GM23338 (cell line): ENCODE results near the gene COL9A3. TPM values are rescaled to one million over a fixed set of nuclear protein-coding genes. Genes with fewer than 3 reads are reported as not detected.

Experiments used
- ATAC-seq: fragments of 200-7000 bp; cut with Tn5 transposase; 3 replicates; pipeline ENCODE4 v1.9.1; 2020
- DNase-seq: peaks from one replicate; pipeline ENCODE4 v3.0.0-alpha.2; 2015; ENCODE audit warnings: low spot score
- H2AFZ ChIP-seq: fragments of 200-600 bp; sonication (generic); 2 replicates; pipeline ENCODE4 v1.8.0; 2016; ENCODE audit warnings: antibody characterized with exemption, mild to moderate bottlenecking, moderate library complexity
- H3F3A ChIP-seq: fragments of 200-600 bp; sonication (generic); replicated peaks from 2 replicates; pipeline ENCODE4 v1.8.0; 2017; ENCODE audit warnings: antibody characterized with exemption, mixed run types, low read depth
- H3K27ac ChIP-seq: fragments of 200-600 bp; sonication (generic); 2 replicates; pipeline ENCODE4 v1.6.1; 2016; ENCODE audit warnings: low read depth
- H3K27me3 ChIP-seq: fragments of 200-600 bp; sonication (generic); 2 replicates; pipeline ENCODE4 v1.8.0; 2016; ENCODE audit warnings: mild to moderate bottlenecking, mixed run types, moderate library complexity; ENCODE audit not compliant: insufficient read depth
- H3K36me3 ChIP-seq: fragments of 200-600 bp; sonication (generic); 2 replicates; pipeline ENCODE4 v1.8.0; 2016; ENCODE audit warnings: mild to moderate bottlenecking; ENCODE audit not compliant: insufficient read depth
- H3K4me1 ChIP-seq: fragments of 200-600 bp; sonication (generic); 2 replicates; pipeline ENCODE4 v1.8.0; 2016; ENCODE audit warnings: mild to moderate bottlenecking, moderate library complexity; ENCODE audit not compliant: insufficient read depth
- H3K4me2 ChIP-seq: fragments of 200-600 bp; sonication (generic); 2 replicates; pipeline ENCODE4 v1.7.1; 2017; ENCODE audit warnings: mixed run types
- H3K4me3 ChIP-seq: fragments of 200-600 bp; sonication (generic); 2 replicates; pipeline ENCODE4 v1.6.1; 2016; ENCODE audit warnings: mixed run types
- H3K79me2 ChIP-seq: fragments of 200-600 bp; sonication (generic); replicated peaks from 2 replicates; pipeline ENCODE4 v1.8.0; 2017; ENCODE audit warnings: mild to moderate bottlenecking; ENCODE audit not compliant: insufficient read depth
- H3K9me2 ChIP-seq: fragments of 200-600 bp; sonication (generic); 2 replicates; pipeline ENCODE4 v1.8.0; 2017; ENCODE audit not compliant: insufficient read depth
- H4K20me1 ChIP-seq: fragments of 200-600 bp; sonication (generic); replicated peaks from 2 replicates; pipeline ENCODE4 v1.8.0; 2017; ENCODE audit warnings: mild to moderate bottlenecking; ENCODE audit not compliant: insufficient read depth
- H3K27ac Mint-ChIP-seq: 2 replicates; pipeline ENCODE4 v1.8.0; 2020; ENCODE audit warnings: inconsistent platforms, mild to moderate bottlenecking, moderate library complexity, mixed read lengths
- H3K27me3 Mint-ChIP-seq: 3 replicates; pipeline ENCODE4 v1.8.0; 2022; ENCODE audit warnings: low read depth, mild to moderate bottlenecking, moderate library complexity, mixed read lengths, inconsistent platforms; ENCODE audit not compliant: insufficient read depth, poor library complexity
- H3K36me3 Mint-ChIP-seq: 3 replicates; pipeline ENCODE4 v1.8.0; 2021; ENCODE audit warnings: low read depth, mild to moderate bottlenecking, inconsistent platforms, moderate library complexity, mixed read lengths
- H3K4me1 Mint-ChIP-seq: 3 replicates; pipeline ENCODE4 v1.8.0; 2020; ENCODE audit warnings: mild to moderate bottlenecking, inconsistent platforms, mixed read lengths
- H3K4me3 Mint-ChIP-seq: 3 replicates; pipeline ENCODE4 v1.8.0; 2021; ENCODE audit warnings: moderate library complexity, mild to moderate bottlenecking, inconsistent platforms, mixed read lengths
- H3K9me3 Mint-ChIP-seq: 3 replicates; pipeline ENCODE4 v1.8.0; 2020; ENCODE audit warnings: moderate library complexity, mild to moderate bottlenecking, inconsistent platforms, mixed read lengths
- CREB1 ChIP-seq: fragments of 250-450 bp; sonication (Bioruptor Pico); IDR thresholded peaks from 2 replicates; pipeline ENCODE4 v1.5.0; 2020; ENCODE audit warnings: low read depth, mild to moderate bottlenecking, moderate library complexity
- CTCF ChIP-seq, 2 experiments: fragments of 200-600 bp in 1 of 2; sonication (generic) in 1 of 2; conservative IDR thresholded peaks; 2 replicates each; pipeline versions ENCODE4 v1.5.1 to v1.6.1; 2016 to 2017; ENCODE audit warnings: antibody characterized with exemption in 2 of 2, low read depth in 2 of 2, mild to moderate bottlenecking in 2 of 2, moderate library complexity in 1 of 2
- ETS1 ChIP-seq: IDR thresholded peaks from 2 replicates; pipeline ENCODE4 v1.6.1; 2016; ENCODE audit warnings: antibody characterized with exemption
- EZH2 ChIP-seq: fragments of 200-600 bp; sonication (generic); IDR thresholded peaks from one replicate; pipeline ENCODE4 v1.8.0; 2017; ENCODE audit warnings: antibody characterized with exemption, mild to moderate bottlenecking, low read depth; ENCODE audit not compliant: unreplicated experiment
- EZH2phosphoT487 ChIP-seq: fragments of 200-600 bp; sonication (generic); IDR thresholded peaks from one replicate; pipeline ENCODE4 v1.8.1; 2018; ENCODE audit warnings: antibody characterized with exemption; ENCODE audit not compliant: unreplicated experiment
- JUNB ChIP-seq: IDR thresholded peaks from one replicate; pipeline ENCODE4 v1.6.1; 2016; ENCODE audit warnings: antibody characterized with exemption; ENCODE audit not compliant: unreplicated experiment
- NANOG ChIP-seq: IDR thresholded peaks from 2 replicates; pipeline ENCODE4 v1.6.1; 2016; ENCODE audit warnings: antibody characterized with exemption, borderline replicate concordance
- POLR2AphosphoS5 ChIP-seq: IDR thresholded peaks from 2 replicates; pipeline ENCODE4 v1.6.1; 2016; ENCODE audit warnings: antibody characterized with exemption, low read depth
- REST ChIP-seq: IDR thresholded peaks from one replicate; pipeline ENCODE4 v1.6.1; 2018; ENCODE audit warnings: antibody characterized with exemption; ENCODE audit not compliant: unreplicated experiment
- STAT1 ChIP-seq: IDR thresholded peaks from one replicate; pipeline ENCODE4 v1.6.1; 2016; ENCODE audit warnings: antibody characterized with exemption; ENCODE audit not compliant: unreplicated experiment
- ZNF114 ChIP-seq: fragments of 250-450 bp; sonication (Bioruptor Pico); IDR thresholded peaks from 2 replicates; pipeline ENCODE4 v1.5.0; 2020; ENCODE audit warnings: mild to moderate bottlenecking, moderate library complexity
- ZNF331 ChIP-seq: fragments of 250-450 bp; sonication (Bioruptor Pico); IDR thresholded peaks from 2 replicates; pipeline ENCODE4 v1.5.0; 2020; ENCODE audit warnings: low read depth, mild to moderate bottlenecking, moderate library complexity
- ZNF462 ChIP-seq: fragments of 250-450 bp; sonication (Bioruptor Pico); IDR thresholded peaks from 2 replicates; pipeline ENCODE4 v1.5.0; 2020; ENCODE audit warnings: mild to moderate bottlenecking, moderate library complexity
- polyA plus RNA-seq: library from polyadenylated mRNA; unstranded; fragments of >200 nt; fragmentation: Nextera tagmentation; extraction: Ambion mirVana; gene quantifications from 2 replicates; pipeline ENCODE4 v1.2.1, GENCODE V29; 2016
- total RNA-seq: library from RNA; depleted of rRNA; stranded (reverse); fragments of >200 nt; shearing (Covaris generic); gene quantifications from 2 replicates; pipeline ENCODE4 v1.2.3, GENCODE V29; 2014

COL9A3 gene
- total and polyA plus RNA-seq, 2 experiments from 2014 or later, result 74.9 to 113 TPM

- H3K27ac ChIP-seq, result no peak overlapping the region
- Mint-ChIP-seq H3K4me3 (no peak overlapping the region), H3K4me1 (peaks cover 21% of the 10 kb centered on the region), H3K27me3 (peaks cover 15% of the 10 kb centered on the region), H3K9me3 (no peaks in the 10 kb centered on the region; the same call in 2 of the 3 replicates), H3K27ac (no peak overlapping the region), H3K36me3 (peaks cover 30% of the 10 kb centered on the region)
- no peak overlapping the region for H3K4me2 ChIP-seq
- 0 out of 2 replicates have a peak, but pooled peaks cover 7% of the 10 kb centered on the region for H3K36me3 ChIP-seq
- no peaks in the 10 kb centered on the region for H3K9me2 ChIP-seq
- no peaks in the 10 kb centered on the region for H4K20me1 ChIP-seq
- no peak overlapping the region for H3K4me3 ChIP-seq
- H3K4me1 ChIP-seq, result 0 out of 2 replicates have a peak, but pooled peaks cover 4% of the 10 kb centered on the region
- DNase-seq (no peak), ATAC-seq (no peak)
- H3K27me3 ChIP-seq, result no peaks in the 10 kb centered on the region
- 0 out of 2 replicates have a peak, but pooled peaks cover 4% of the 10 kb centered on the region for H3F3A ChIP-seq
- TF ChIP-seq CTCF (conservative IDR thresholded peaks at IDR 0.05; ENCODE audit: low read depth in 2 of 2) (no peak), ZNF114 (CRISPR knock-in tag) (no peak), CREB1 (CRISPR knock-in tag) (no peak), JUNB (no peak), POLR2AphosphoS5 (no peak), EZH2phosphoT487 (no peak), ZNF331 (CRISPR knock-in tag) (no peak), REST (no peak), EZH2 (no peak), ZNF462 (CRISPR knock-in tag) (no peak), NANOG (no peak), STAT1 (no peak), ETS1 (no peak)
- H2AFZ ChIP-seq, result no peak overlapping the region
- no peaks in the 10 kb centered on the region for H3K79me2 ChIP-seq
These were observed 21.5 kb downstream of the COL9A3 start for GRCh38 chr20:62838128-62838891.
